Activated naive CD4-positive, alpha-beta T cell treated with anti-CD3 and anti-CD28 coated beads, Interleukin-2, amount 10 ng/mL, durations not matched to agents 7 days and 5 days (primary cell): ENCODE results near the gene PINLYP.

ENCODE experiments used
- CTCF ChIA-PET: fragments of 350-600 bp; sonication (Branson Sonifier 250); formaldehyde crosslinking; loops from one replicate; lab custom pipeline; 2021; ENCODE audit warnings: antibody characterized with exemption; lab: Charles Lee
- DNase-seq: peaks from one replicate; pipeline ENCODE4 v3.0.0-alpha.2; 2020
- H3K27ac Mint-ChIP-seq: one replicate; pipeline ENCODE4 v1.8.0; 2021; ENCODE audit warnings: mild to moderate bottlenecking, moderate library complexity, mixed read lengths
- H3K27me3 Mint-ChIP-seq: one replicate; pipeline ENCODE4 v1.8.0; 2021; ENCODE audit warnings: mild to moderate bottlenecking, mixed read lengths
- H3K36me3 Mint-ChIP-seq: one replicate; pipeline ENCODE4 v1.8.0; 2021; ENCODE audit warnings: mixed read lengths
- H3K4me1 Mint-ChIP-seq: one replicate; pipeline ENCODE4 v1.8.0; 2021; ENCODE audit warnings: mixed read lengths
- H3K4me3 Mint-ChIP-seq: one replicate; pipeline ENCODE4 v1.8.0; 2021; ENCODE audit warnings: mild to moderate bottlenecking, moderate library complexity, mixed read lengths
- H3K9me3 Mint-ChIP-seq: one replicate; pipeline ENCODE4 v1.8.0; 2021; ENCODE audit warnings: mixed read lengths

Gene PINLYP

GRCh38 chr19:43607238-43608205 lies 31.9 kb downstream of the PINLYP start:
- CTCF ChIA-PET, result interaction anchor here (1.4 kb wide), 1 partner anchor 10 kb away, joined by 3 read pairs; no protein-coding TSS in a partner anchor

GRCh38 chr19:43609872-43610271 lies 34.3 kb downstream of the PINLYP start:
- Mint-ChIP-seq H3K4me1 (peaks cover 2% of the 10 kb centered on the region), H3K27me3 (no peaks in the 10 kb centered on the region), H3K9me3 (no peaks in the 10 kb centered on the region), H3K4me3 (no peak overlapping the region), H3K36me3 (peaks cover 20% of the 10 kb centered on the region), H3K27ac (no peak overlapping the region)
- DNase-seq, result no peak
- CTCF ChIA-PET, result no interaction called here

More at GRCh38 chr19:43607238-43608205, 31.9 kb downstream of the PINLYP start:
- Mint-ChIP-seq H3K9me3 (no peaks in the 10 kb centered on the region), H3K27me3 (no peaks in the 10 kb centered on the region), H3K27ac (no peak overlapping the region), H3K4me1 (peaks cover 2% of the 10 kb centered on the region), H3K4me3 (no peak overlapping the region), H3K36me3 (peaks cover 8% of the 10 kb centered on the region)
- no peak for DNase-seq

GRCh38 chr19:43610493-43610892 lies 34.9 kb downstream of the PINLYP start:
- peaks cover 20% of the 10 kb centered on the region for H3K36me3 Mint-ChIP-seq
- no peak overlapping the region for H3K27ac Mint-ChIP-seq
- no peak overlapping the region for H3K4me3 Mint-ChIP-seq
- CTCF ChIA-PET, result no interaction called here
- no peaks in the 10 kb centered on the region for H3K9me3 Mint-ChIP-seq
- H3K4me1 Mint-ChIP-seq, result peaks cover 2% of the 10 kb centered on the region
- DNase-seq, result no peak
- H3K27me3 Mint-ChIP-seq, result no peaks in the 10 kb centered on the region

DNA sequence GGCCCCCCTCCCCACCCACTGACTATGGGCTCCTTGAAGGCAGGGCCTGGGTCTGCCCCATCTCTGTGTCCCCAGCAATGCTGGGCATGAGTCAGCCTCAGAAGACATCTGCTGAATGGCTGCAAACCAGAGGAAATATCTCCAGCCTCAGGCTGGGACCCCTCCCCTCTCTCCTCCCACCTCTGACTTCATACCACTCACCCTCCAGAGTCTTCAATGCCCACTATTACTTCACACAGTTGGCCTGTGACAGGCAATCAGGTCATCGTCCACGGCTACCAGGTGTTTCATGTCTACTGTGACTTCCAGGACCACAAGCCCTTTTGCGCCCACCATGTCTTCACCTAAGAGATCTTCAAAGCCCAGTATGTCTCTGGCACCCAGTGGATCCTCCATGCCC lies 36.2 kb downstream of the PINLYP start, which contains the start of gene SRRM5:
Gene SRRM5, plus strand, starts transcription at position 301 of the 400 bp plus-strand sequence. Its CDS starts 34 bp downstream, at position 335.
- CTCF ChIA-PET, result no interaction called here
- no peak within 1 kb of the TSS for H3K4me3 Mint-ChIP-seq
- H3K9me3 Mint-ChIP-seq, result no peaks in the 10 kb centered on the region
- H3K27ac Mint-ChIP-seq, result no peak within 1 kb of the TSS
- peaks cover 20% of the 10 kb centered on the region for H3K36me3 Mint-ChIP-seq
- no peak for DNase-seq
- no peaks in the 10 kb centered on the region for H3K27me3 Mint-ChIP-seq
- H3K4me1 Mint-ChIP-seq, result peaks cover 2% of the 10 kb centered on the region

DNA sequence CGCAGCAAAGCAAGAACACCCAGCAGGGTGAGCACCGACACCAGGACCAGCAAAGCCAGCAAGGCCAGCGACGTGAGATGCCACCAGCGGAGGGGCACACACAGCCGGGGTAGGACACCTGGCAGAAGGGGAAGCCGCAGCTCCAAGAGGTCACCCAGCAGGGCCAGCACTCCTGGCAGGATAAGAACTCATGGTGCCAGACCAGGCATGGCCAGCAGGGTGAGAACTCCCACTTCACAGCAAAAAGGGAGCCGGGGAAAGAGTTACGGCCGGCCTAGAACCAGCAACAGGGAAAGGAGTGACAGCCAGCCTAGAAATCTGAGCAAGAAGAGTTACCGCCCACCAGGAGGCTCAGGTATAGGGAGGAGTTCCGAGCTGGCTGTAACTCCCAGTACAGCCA lies 36.8 kb downstream of the PINLYP start:
- Mint-ChIP-seq H3K36me3 (peaks cover 20% of the 10 kb centered on the region), H3K27me3 (no peaks in the 10 kb centered on the region), H3K27ac (no peak overlapping the region), H3K4me1 (peaks cover 2% of the 10 kb centered on the region), H3K4me3 (no peak overlapping the region), H3K9me3 (no peaks in the 10 kb centered on the region)
- CTCF ChIA-PET, result no interaction called here
- DNase-seq, result no peak

GRCh38 chr19:43616306-43616705 lies 40.7 kb downstream of the PINLYP start:
- Mint-ChIP-seq H3K36me3 (peaks cover 17% of the 10 kb centered on the region), H3K27ac (no peak overlapping the region), H3K4me3 (no peak overlapping the region), H3K27me3 (no peaks in the 10 kb centered on the region), H3K4me1 (peaks cover 23% of the 10 kb centered on the region), H3K9me3 (no peaks in the 10 kb centered on the region)
- no peak for DNase-seq
- CTCF ChIA-PET, result interaction anchor here (0.5 kb wide), 1 partner anchor 96 kb away, joined by 4 read pairs; no protein-coding TSS in a partner anchor

DNA sequence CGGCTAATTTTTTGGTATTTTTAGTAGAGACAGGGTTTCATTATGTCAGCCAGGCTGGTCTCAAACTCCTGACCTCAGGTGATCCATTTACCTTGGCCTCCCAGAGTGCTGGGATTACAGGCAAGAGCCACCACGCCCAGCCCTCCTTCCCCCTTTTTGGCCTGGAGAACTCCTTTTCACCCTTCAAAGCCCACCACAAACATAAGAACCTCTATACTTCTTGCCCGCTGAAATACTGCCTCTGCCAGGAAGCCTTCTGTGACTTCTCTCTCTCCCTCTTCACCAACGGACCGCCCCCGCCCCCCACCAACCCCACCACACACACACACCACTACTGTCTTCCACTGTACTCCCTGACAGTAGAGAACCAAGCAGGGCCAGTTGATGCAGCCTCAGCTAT lies 41.4 kb downstream of the PINLYP start:
- peaks cover 14% of the 10 kb centered on the region for H3K36me3 Mint-ChIP-seq
- no peak overlapping the region for H3K27ac Mint-ChIP-seq
- no peaks in the 10 kb centered on the region for H3K27me3 Mint-ChIP-seq
- H3K4me1 Mint-ChIP-seq, result peaks cover 27% of the 10 kb centered on the region
- H3K4me3 Mint-ChIP-seq, result no peak overlapping the region
- DNase-seq, result no peak
- CTCF ChIA-PET, result interaction anchor here (0.6 kb wide), 1 partner anchor 28 kb away, joined by 3 read pairs; no protein-coding TSS in a partner anchor
- H3K9me3 Mint-ChIP-seq, result no peaks in the 10 kb centered on the region

- peak overlapping the region; percentile 98 for H3K27ac Mint-ChIP-seq
- peak overlapping the region; percentile 94 for H3K4me3 Mint-ChIP-seq
- H3K36me3 Mint-ChIP-seq, result no peaks in the 10 kb centered on the region
- no peaks in the 10 kb centered on the region for H3K27me3 Mint-ChIP-seq
- CTCF ChIA-PET, result no interaction called here
- H3K4me1 Mint-ChIP-seq, result peaks cover 32% of the 10 kb centered on the region
- no peaks in the 10 kb centered on the region for H3K9me3 Mint-ChIP-seq
- DNase-seq, result peak; percentile 65
Measured at GRCh38 chr19:43618921-43619261, 43.3 kb downstream of the PINLYP start.

- peaks cover 37% of the 10 kb centered on the region for H3K4me1 Mint-ChIP-seq
- peak within 1 kb of the TSS; percentile 98 for H3K27ac Mint-ChIP-seq
- CTCF ChIA-PET, result no interaction called here
- H3K36me3 Mint-ChIP-seq, result no peaks in the 10 kb centered on the region
- peak within 1 kb of the TSS; percentile 94 for H3K4me3 Mint-ChIP-seq
- peak; percentile 88 for DNase-seq
- H3K9me3 Mint-ChIP-seq, result no peaks in the 10 kb centered on the region
- no peaks in the 10 kb centered on the region for H3K27me3 Mint-ChIP-seq
Measured at GRCh38 chr19:43619262-43620060, 43.9 kb downstream of the PINLYP start, which contains the start of gene ZNF428. ZNF428 (minus strand) TSS chr19:43619629; CDS start chr19:43614304, 5,325 bp downstream.

DNA sequence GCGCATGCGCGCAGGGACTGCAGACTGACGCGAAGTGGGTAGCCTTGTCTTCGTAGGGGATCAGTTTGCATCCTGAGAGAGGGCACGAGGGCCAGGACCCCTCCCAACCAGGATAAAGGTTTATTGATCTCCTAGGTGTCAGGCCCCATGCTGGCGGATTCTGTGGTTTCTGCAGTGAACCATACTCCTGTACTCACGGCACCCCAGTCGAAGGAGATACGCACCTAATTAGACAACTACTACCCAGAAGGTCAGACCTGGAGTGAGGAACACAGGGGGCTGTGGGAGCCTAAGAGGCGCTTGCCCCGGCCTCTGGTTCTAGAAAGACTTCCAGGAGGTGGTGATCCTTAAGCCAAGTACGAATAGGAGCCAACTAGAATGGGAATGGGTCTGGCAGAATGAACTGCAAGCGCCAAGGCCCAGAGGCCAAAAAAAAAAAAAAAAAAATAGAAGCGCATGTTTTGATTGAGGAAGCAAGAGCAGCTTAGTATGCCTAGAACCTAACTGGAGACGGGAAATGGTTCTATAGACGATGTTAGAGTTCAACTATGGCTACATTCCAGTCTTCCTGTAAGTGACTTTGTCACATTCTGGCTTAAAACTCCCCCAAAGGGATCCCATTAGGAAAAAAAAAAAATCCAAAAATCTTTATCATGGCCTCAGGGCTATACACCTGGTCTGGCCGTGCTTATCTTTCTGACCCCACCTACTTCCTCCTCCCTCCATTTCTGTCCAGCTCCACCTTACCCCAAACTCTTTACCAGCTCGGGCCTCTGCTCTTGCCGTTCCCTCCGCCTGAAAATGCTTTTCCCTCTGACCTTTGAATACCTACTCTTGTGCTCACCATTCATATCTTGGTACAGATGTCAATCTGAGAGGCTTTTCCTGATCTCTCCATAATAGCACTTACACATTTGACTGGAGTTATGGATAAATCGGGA lies 44.7 kb downstream of the PINLYP start:
- CTCF ChIA-PET, result no interaction called here
- Mint-ChIP-seq H3K36me3 (no peaks in the 10 kb centered on the region), H3K4me3 (peak overlapping the region; percentile 94), H3K9me3 (no peaks in the 10 kb centered on the region), H3K4me1 (peaks cover 45% of the 10 kb centered on the region), H3K27me3 (no peaks in the 10 kb centered on the region), H3K27ac (peak overlapping the region; percentile 98)
- peak; percentile 90 for DNase-seq

- Mint-ChIP-seq H3K36me3 (no peaks in the 10 kb centered on the region), H3K4me1 (peaks cover 58% of the 10 kb centered on the region), H3K27ac (no peak overlapping the region), H3K27me3 (peaks cover 17% of the 10 kb centered on the region), H3K9me3 (no peaks in the 10 kb centered on the region), H3K4me3 (no peak overlapping the region)
- CTCF ChIA-PET, result interaction anchor here (0.9 kb wide), 1 partner anchor 67 kb away, joined by 3 read pairs; no protein-coding TSS in a partner anchor
- no peak for DNase-seq
Measured at GRCh38 chr19:43622070-43622469, 46.5 kb downstream of the PINLYP start.

GRCh38 chr19:43622956-43623355 lies 47.4 kb downstream of the PINLYP start:
- H3K27ac Mint-ChIP-seq, result peak overlapping the region; percentile 42
- CTCF ChIA-PET, result no interaction called here
- H3K27me3 Mint-ChIP-seq, result peaks cover 26% of the 10 kb centered on the region
- no peaks in the 10 kb centered on the region for H3K9me3 Mint-ChIP-seq
- no peaks in the 10 kb centered on the region for H3K36me3 Mint-ChIP-seq
- DNase-seq, result no peak
- no peak overlapping the region for H3K4me3 Mint-ChIP-seq
- peaks cover 62% of the 10 kb centered on the region for H3K4me1 Mint-ChIP-seq

- DNase-seq, result no peak
- Mint-ChIP-seq H3K4me1 (peaks cover 55% of the 10 kb centered on the region), H3K36me3 (no peaks in the 10 kb centered on the region), H3K4me3 (no peak overlapping the region), H3K27ac (no peak overlapping the region), H3K27me3 (peaks cover 27% of the 10 kb centered on the region), H3K9me3 (no peaks in the 10 kb centered on the region)
- CTCF ChIA-PET, result no interaction called here
Measured at GRCh38 chr19:43623889-43624670, 48.5 kb downstream of the PINLYP start.
